A549 (cell line): ENCODE measurements around the gene PYGO2. TPM values are rescaled to one million over a fixed set of nuclear protein-coding genes. Genes with fewer than 3 reads are reported as not detected.

Experiments used
- BCL3 ChIP-seq: fragments of >200 bp; sonication (Bioruptor Twin); formaldehyde crosslinking; IDR thresholded peaks from 3 replicates; pipeline ENCODE4 v1.6.1; 2016
- CEBPB ChIP-seq, 2 experiments: fragments of >200 bp in 1 of 2; sonication (Bioruptor Twin) in 1 of 2; formaldehyde crosslinking in 1 of 2; IDR thresholded peaks; 2 replicates each; pipeline ENCODE4 v1.6.1; 2012 to 2016
- CHD2 ChIP-seq: fragments of 150-350 bp; IDR thresholded peaks from 2 replicates; pipeline ENCODE4 v1.6.1; 2014; ENCODE audit warnings: low read length; ENCODE audit not compliant: partially characterized antibody
- CHD4 ChIP-seq: fragments of 200-600 bp; sonication (generic); IDR thresholded peaks from 2 replicates; pipeline ENCODE4 v1.6.1; 2016; ENCODE audit warnings: antibody characterized with exemption, mild to moderate bottlenecking, borderline replicate concordance
- CTCF ChIP-seq: fragments of >200 bp; sonication (Bioruptor Twin); formaldehyde crosslinking; IDR thresholded peaks from 3 replicates; pipeline ENCODE4 v1.5.1; 2016
- ELK1 ChIP-seq: fragments of 150-350 bp; IDR thresholded peaks from 2 replicates; pipeline ENCODE4 v1.6.1; 2014; ENCODE audit warnings: low read depth, mild to moderate bottlenecking, low read length
- EP300 ChIP-seq, 2 experiments: fragments of >200 bp; sonication (Bioruptor Twin); formaldehyde crosslinking; IDR thresholded peaks; 2 replicates in 1 of 2; 3 replicates in 1 of 2; pipeline ENCODE4 v1.6.1; 2016 to 2017
- ESRRA ChIP-seq: fragments of 150-350 bp; IDR thresholded peaks from 2 replicates; pipeline ENCODE4 v1.6.1; 2014; ENCODE audit warnings: mild to moderate bottlenecking, low read length, borderline replicate concordance
- FOSL2 ChIP-seq, 2 experiments: fragments of 450-650 bp in 1 of 2; fragments of >200 bp in 1 of 2; sonication (Bioruptor Twin) in 1 of 2; formaldehyde crosslinking; IDR thresholded peaks; 2 replicates each; pipeline versions ENCODE4 v1.5.0 to v1.6.1; 2016 to 2020; ENCODE audit warnings: mild to moderate bottlenecking in 1 of 2, moderate library complexity in 1 of 2
- HOXB5 ChIP-seq: fragments of 250-450 bp; sonication (Bioruptor Pico); IDR thresholded peaks from 2 replicates; pipeline ENCODE4 v1.5.0; 2020; ENCODE audit warnings: mild to moderate bottlenecking, moderate library complexity
- JUN ChIP-seq, 2 experiments: fragments of >200 bp; sonication (Bioruptor Twin); formaldehyde crosslinking; IDR thresholded peaks; 2 replicates in 1 of 2; 3 replicates in 1 of 2; pipeline ENCODE4 v1.6.1; 2016 to 2017
- KDM5A ChIP-seq: fragments of 200-600 bp; sonication (generic); IDR thresholded peaks from 2 replicates; pipeline ENCODE4 v1.6.1; 2016; ENCODE audit warnings: antibody characterized with exemption, mild to moderate bottlenecking
- MAX ChIP-seq: IDR thresholded peaks from 2 replicates; pipeline ENCODE4 v1.6.1; 2012
- MAZ ChIP-seq: fragments of 150-350 bp; IDR thresholded peaks from 2 replicates; pipeline ENCODE4 v1.6.1; 2014; ENCODE audit warnings: antibody characterized with exemption, low read depth, low read length, borderline replicate concordance
- PBX3 ChIP-seq: IDR thresholded peaks from 2 replicates; pipeline ENCODE4 v1.6.1; 2012
- REST ChIP-seq: fragments of 200-600 bp; sonication (generic); IDR thresholded peaks from 2 replicates; pipeline ENCODE4 v1.6.1; 2016; ENCODE audit warnings: antibody characterized with exemption, mild to moderate bottlenecking, moderate library complexity
- SMC3 ChIP-seq: fragments of >200 bp; sonication (Bioruptor Twin); formaldehyde crosslinking; IDR thresholded peaks from 3 replicates; pipeline ENCODE4 v1.6.1; 2018; ENCODE audit warnings: inconsistent platforms
- USF2 ChIP-seq: fragments of 450-650 bp; IDR thresholded peaks from 2 replicates; pipeline ENCODE4 v1.6.1; 2014; ENCODE audit warnings: antibody characterized with exemption
- ZC3H11A ChIP-seq: fragments of 450-650 bp; IDR thresholded peaks from 2 replicates; pipeline ENCODE4 v1.6.1; 2014; ENCODE audit warnings: antibody characterized with exemption, mild to moderate bottlenecking
- ZSCAN20 ChIP-seq: fragments of 250-450 bp; sonication (Bioruptor Pico); IDR thresholded peaks from 2 replicates; pipeline ENCODE4 v1.8.0; 2022; ENCODE audit warnings: mild to moderate bottlenecking, moderate library complexity
- polyA plus RNA-seq, 4 experiments: library from polyadenylated mRNA; depleted of rRNA in 3 of 4; stranded (reverse); fragments of >200 nt; fragmentation: RNase III in 1 of 4; extraction: RNeasy Plus Mini Kit Qiagen cat#74134 plus additional on column Dnase treatment in 1 of 4; gene quantifications; 2 replicates in 3 of 4; 3 replicates in 1 of 4; pipeline ENCODE4 v1.2.3, GENCODE V29; 2011 to 2017

Gene PYGO2
- polyA plus RNA-seq, 2 of the 4 experiments (the other 2 are of a cell fraction), result 18.3 to 24.6 TPM

- TF ChIP-seq REST (no peak), ELK1 (no peak), USF2 (no peak), EP300 (IDR thresholded peaks at IDR 0.05) (no peak), CHD2 (no peak), ZC3H11A (no peak), MAZ (no peak), HOXB5 (no peak), MAX (no peak; the same call in 1 of the 2 replicates), JUN (IDR thresholded peaks at IDR 0.05) (peak in 1 of 2 experiments; percentile 46; a peak in 2 of 5 replicates), SMC3 (no peak), CTCF (no peak), PBX3 (no peak), ZSCAN20 (CRISPR knock-in tag) (no peak), KDM5A (no peak), CEBPB (IDR thresholded peaks at IDR 0.05) (no peak), ESRRA (no peak; the same call in 1 of the 2 replicates), CHD4 (no peak), BCL3 (no peak), FOSL2 (IDR thresholded peaks at IDR 0.05) (no peak), FOSL2 (CRISPR knock-in tag; IDR thresholded peaks at IDR 0.05) (peak; percentile 46)
These were observed 24.2 kb downstream of the PYGO2 start (continued) for GRCh38 chr1:154937085-154937987.
